Mesendoderm (in vitro differentiated cells): ENCODE data around the gene BAD. TPM values are rescaled to one million over a fixed set of nuclear protein-coding genes. Genes with fewer than 3 reads are reported as not detected.

Experiments
- DNase-seq: peaks from one replicate; pipeline ENCODE4 v3.0.0; 2013
- H2AK5ac ChIP-seq: 2 replicates; pipeline ENCODE4 v1.6.1; 2013; ENCODE audit warnings: low read length, inconsistent platforms
- H2BK120ac ChIP-seq: 2 replicates; pipeline ENCODE4 v1.6.1; 2013; ENCODE audit warnings: low read depth, mild to moderate bottlenecking, low read length, moderate library complexity, mixed read lengths
- H2BK15ac ChIP-seq: replicated peaks from 2 replicates; pipeline ENCODE4 v1.6.1; 2013; ENCODE audit warnings: low read depth, mild to moderate bottlenecking, moderate library complexity
- H2BK5ac ChIP-seq: 2 replicates; pipeline ENCODE4 v1.6.1; 2013; ENCODE audit warnings: low read length, inconsistent platforms
- H3K18ac ChIP-seq: 2 replicates; pipeline ENCODE4 v1.6.1; 2013; ENCODE audit warnings: mild to moderate bottlenecking, low read length, mixed read lengths
- H3K23ac ChIP-seq: one replicate; pipeline ENCODE4 v1.6.1; 2013; ENCODE audit warnings: low read length
- H3K27ac ChIP-seq: 2 replicates; pipeline ENCODE4 v1.5.1; 2013; ENCODE audit warnings: low read depth, mild to moderate bottlenecking, inconsistent platforms, low read length, moderate library complexity
- H3K27me3 ChIP-seq: 2 replicates; pipeline ENCODE4 v1.6.1; 2013; ENCODE audit warnings: low read length, control low read depth, mild to moderate bottlenecking, inconsistent platforms; ENCODE audit not compliant: insufficient read depth, poor library complexity
- H3K36me3 ChIP-seq: 2 replicates; pipeline ENCODE4 v1.6.1; 2013; ENCODE audit warnings: low read length, inconsistent platforms; ENCODE audit not compliant: control insufficient read depth, insufficient read depth
- H3K4ac ChIP-seq: one replicate; pipeline ENCODE4 v1.6.1; 2013; ENCODE audit warnings: low read depth, mild to moderate bottlenecking, low read length, moderate library complexity
- H3K4me1 ChIP-seq: 2 replicates; pipeline ENCODE4 v1.6.1; 2013; ENCODE audit warnings: low read depth, low read length, inconsistent platforms; ENCODE audit not compliant: control insufficient read depth
- H3K4me2 ChIP-seq: 2 replicates; pipeline ENCODE4 v1.6.1; 2013; ENCODE audit warnings: low read length
- H3K4me3 ChIP-seq: 2 replicates; pipeline ENCODE4 v1.5.1; 2013; ENCODE audit warnings: mild to moderate bottlenecking, low read length
- H3K56ac ChIP-seq: one replicate; pipeline ENCODE4 v1.6.1; 2013; ENCODE audit warnings: low read length
- H3K79me1 ChIP-seq: 2 replicates; pipeline ENCODE4 v1.6.1; 2013; ENCODE audit warnings: low read length, inconsistent platforms
- H3K79me2 ChIP-seq: 2 replicates; pipeline ENCODE4 v1.6.1; 2013; ENCODE audit warnings: mild to moderate bottlenecking, low read length; ENCODE audit not compliant: control insufficient read depth, insufficient read depth
- H3K9ac ChIP-seq: 2 replicates; pipeline ENCODE4 v1.6.1; 2013; ENCODE audit warnings: low read length, inconsistent platforms
- H4K5ac ChIP-seq: one replicate; pipeline ENCODE4 v1.6.1; 2013; ENCODE audit warnings: low read length
- H4K8ac ChIP-seq: one replicate; pipeline ENCODE4 v1.6.1; 2013; ENCODE audit warnings: low read depth, mild to moderate bottlenecking, control low read depth, low read length, moderate library complexity
- WGBS: extraction: QIAGEN DNeasy Blood & Tissue Kit; methylation state at CpG from one replicate; pipeline ENCODE4 v1.1.7; 2013; ENCODE audit warnings: low lambda C conversion rate, missing lambda C conversion rate; ENCODE audit not compliant: insufficient coverage; ENCODE audit errors: extremely low coverage; 5-methylcytosine and 5-hydroxymethylcytosine counted together
- polyA plus RNA-seq, 2 experiments: library from polyadenylated mRNA; stranded (reverse); fragments of 200-250 nt; gene quantifications; one replicate each; pipeline ENCODE4 v1.2.3, GENCODE V29; 2013

BAD gene
- 18.3 TPM for polyA plus RNA-seq (2013, experiment 1 of 2)
- 18.3 TPM for polyA plus RNA-seq (2013, experiment 2 of 2)

GRCh38 chr11:64284048-64284961 lies at the start of gene BAD:
Gene BAD (minus strand): TSS chr11:64284665. CDS start chr11:64284368, 297 bp downstream.
- Histone ChIP-seq H3K27ac (peak within 1 kb of the TSS; percentile 66), H3K56ac (peak within 1 kb of the TSS; percentile 96), H3K23ac (no peak within 1 kb of the TSS), H2BK15ac (no peak within 1 kb of the TSS), H3K4me3 (peak within 1 kb of the TSS; percentile 81), H2AK5ac (no peak within 1 kb of the TSS), H3K79me2 (no peaks in the 10 kb centered on the region), H3K4ac (peak within 1 kb of the TSS; percentile 40), H3K9ac (peak within 1 kb of the TSS; percentile 92), H3K4me1 (peaks cover 6% of the 10 kb centered on the region), H3K36me3 (no peaks in the 10 kb centered on the region), H3K4me2 (peak within 1 kb of the TSS; percentile 100), H2BK5ac (no peak within 1 kb of the TSS), H2BK120ac (no peak within 1 kb of the TSS), H4K8ac (no peak within 1 kb of the TSS), H4K5ac (no peak within 1 kb of the TSS), H3K18ac (peak within 1 kb of the TSS; percentile 75), H3K79me1 (no peaks in the 10 kb centered on the region), H3K27me3 (no peaks in the 10 kb centered on the region)
- WGBS, result no CpG with 5 or more reads among the region's 44 CpGs
- peak; percentile 96 for DNase-seq

- no peak for DNase-seq
- H3K4me2 ChIP-seq, result no peak overlapping the region
- no peak overlapping the region for H3K4ac ChIP-seq
- H3K36me3 ChIP-seq, result no peaks in the 10 kb centered on the region
- H3K4me3 ChIP-seq, result no peak overlapping the region
- no peak overlapping the region for H3K56ac ChIP-seq
- no peak overlapping the region for H3K27ac ChIP-seq
- H4K8ac ChIP-seq, result no peak overlapping the region
- no peaks in the 10 kb centered on the region for H3K27me3 ChIP-seq
- H4K5ac ChIP-seq, result no peak overlapping the region
- H2BK5ac ChIP-seq, result no peak overlapping the region
- no peak overlapping the region for H2AK5ac ChIP-seq
- H3K23ac ChIP-seq, result no peak overlapping the region
- WGBS, result no CpG with 5 or more reads among the region's 8 CpGs
- H2BK120ac ChIP-seq, result no peak overlapping the region
- H3K79me1 ChIP-seq, result no peaks in the 10 kb centered on the region
- no peak overlapping the region for H2BK15ac ChIP-seq
- no peak overlapping the region for H3K9ac ChIP-seq
- peaks cover 2% of the 10 kb centered on the region for H3K4me1 ChIP-seq
- no peak overlapping the region for H3K18ac ChIP-seq
- no peaks in the 10 kb centered on the region for H3K79me2 ChIP-seq
Observed at GRCh38 chr11:64333556-64333955, 49.1 kb upstream of the BAD start.

DNA sequence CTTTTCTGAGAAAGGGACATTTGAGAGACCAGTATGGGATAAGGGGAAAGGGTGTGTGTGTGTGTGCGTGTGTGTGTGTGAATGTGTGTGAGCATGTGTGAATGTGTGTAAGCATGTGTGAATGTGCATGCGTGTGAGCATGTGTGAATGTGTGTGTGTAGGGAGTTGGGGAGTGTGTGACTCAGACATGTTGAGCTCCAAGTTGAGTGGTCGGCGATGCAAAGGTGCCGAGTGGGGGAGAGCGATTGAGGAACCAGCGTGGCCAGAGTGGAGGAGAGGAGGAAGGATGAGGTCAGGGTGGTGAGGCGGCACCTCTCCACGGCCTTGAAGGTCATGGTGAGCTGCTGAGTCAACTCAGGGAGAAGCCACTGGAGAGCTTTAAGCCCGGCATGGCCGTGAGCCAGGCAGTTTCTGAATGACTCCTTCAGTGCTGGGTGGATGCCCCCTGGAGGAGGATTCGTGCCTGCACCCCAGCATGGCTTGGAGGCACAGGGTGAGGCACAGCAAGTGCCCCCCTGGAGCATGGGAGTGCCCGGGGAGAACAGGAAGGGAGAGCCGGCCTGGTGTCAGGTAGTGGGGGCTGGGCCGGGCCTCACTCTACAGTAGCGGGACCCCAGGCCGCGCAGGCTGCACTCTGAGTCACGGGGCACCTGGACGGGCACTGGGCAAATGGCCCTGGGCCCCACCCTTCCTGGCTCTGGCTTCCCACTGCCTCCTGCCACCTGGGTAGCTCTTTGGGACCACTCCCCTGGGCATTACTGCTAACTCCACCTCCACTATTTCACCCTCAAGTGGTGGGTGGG lies 47.3 kb upstream of the BAD start:
- H3K18ac ChIP-seq, result no peak overlapping the region
- H3K79me1 ChIP-seq, result no peaks in the 10 kb centered on the region
- peak; percentile 71 for DNase-seq
- H3K79me2 ChIP-seq, result no peaks in the 10 kb centered on the region
- peak overlapping the region; percentile 66 for H3K23ac ChIP-seq
- H2BK5ac ChIP-seq, result no peak overlapping the region
- H3K4me1 ChIP-seq, result peaks cover 2% of the 10 kb centered on the region
- no peak overlapping the region for H4K8ac ChIP-seq
- no peak overlapping the region for H3K27ac ChIP-seq
- peak overlapping the region; percentile 90 for H2AK5ac ChIP-seq
- no peak overlapping the region for H3K9ac ChIP-seq
- WGBS, result 100% methylated on average over 1 of the region's 20 CpGs
- H4K5ac ChIP-seq, result no peak overlapping the region
- no peak overlapping the region for H3K4me2 ChIP-seq
- no peak overlapping the region for H2BK120ac ChIP-seq
- H3K56ac ChIP-seq, result peak overlapping the region; percentile 79
- no peaks in the 10 kb centered on the region for H3K27me3 ChIP-seq
- H2BK15ac ChIP-seq, result no peak overlapping the region
- H3K4me3 ChIP-seq, result no peak overlapping the region
- H3K4ac ChIP-seq, result no peak overlapping the region
- no peaks in the 10 kb centered on the region for H3K36me3 ChIP-seq

DNA sequence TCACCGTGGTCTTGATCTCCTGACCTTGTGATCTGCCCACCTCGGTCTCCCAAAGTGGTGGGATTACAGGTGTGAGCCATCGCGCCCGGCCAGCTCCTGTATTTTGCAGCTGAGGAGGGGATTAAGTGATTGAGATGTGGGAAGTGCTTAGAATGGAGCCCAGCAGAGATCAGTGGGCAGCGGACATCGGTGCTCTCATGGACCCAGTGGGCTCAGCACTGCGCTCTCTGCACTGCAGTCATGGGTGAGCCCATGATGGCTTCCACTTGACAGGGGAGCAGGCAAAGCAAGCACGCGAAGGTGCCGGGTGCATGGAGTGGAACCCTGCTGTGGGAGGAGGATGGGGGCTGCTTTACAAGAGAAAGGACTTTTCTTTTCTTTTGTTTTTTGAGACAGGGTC lies 46.4 kb upstream of the BAD start:
- no peak for DNase-seq
- Histone ChIP-seq H3K4ac (no peak overlapping the region), H3K9ac (no peak overlapping the region), H3K79me1 (no peaks in the 10 kb centered on the region), H4K5ac (no peak overlapping the region), H2BK15ac (no peak overlapping the region), H4K8ac (no peak overlapping the region), H2BK5ac (no peak overlapping the region), H3K23ac (no peak overlapping the region), H3K56ac (no peak overlapping the region), H2BK120ac (no peak overlapping the region), H3K79me2 (no peaks in the 10 kb centered on the region), H3K18ac (no peak overlapping the region), H3K4me1 (peaks cover 2% of the 10 kb centered on the region), H3K4me2 (no peak overlapping the region), H2AK5ac (no peak overlapping the region), H3K36me3 (no peaks in the 10 kb centered on the region), H3K4me3 (no peak overlapping the region), H3K27me3 (no peaks in the 10 kb centered on the region), H3K27ac (no peak overlapping the region)
- no CpG with 5 or more reads among the region's 11 CpGs for WGBS

- Histone ChIP-seq H3K27ac (no peak overlapping the region), H2BK5ac (no peak overlapping the region), H2BK120ac (no peak overlapping the region), H3K27me3 (no peaks in the 10 kb centered on the region), H2BK15ac (no peak overlapping the region), H3K36me3 (no peaks in the 10 kb centered on the region), H3K4ac (no peak overlapping the region), H3K4me3 (no peak overlapping the region), H3K9ac (no peak overlapping the region), H3K79me1 (no peaks in the 10 kb centered on the region), H3K79me2 (no peaks in the 10 kb centered on the region), H3K23ac (no peak overlapping the region), H3K4me2 (no peak overlapping the region), H3K56ac (no peak overlapping the region), H3K18ac (no peak overlapping the region), H2AK5ac (no peak overlapping the region), H4K5ac (no peak overlapping the region), H4K8ac (no peak overlapping the region), H3K4me1 (peaks cover 2% of the 10 kb centered on the region)
- no peak for DNase-seq
- WGBS, result no CpG with 5 or more reads among the region's 3 CpGs
Observed at GRCh38 chr11:64327993-64328392, 43.5 kb upstream of the BAD start.
